ENCODE data around the gene CEBPA. TPM values are rescaled to one million over a fixed set of nuclear protein-coding genes. Genes with fewer than 3 reads are reported as not detected.

CEBPA gene
- total and polyA plus RNA-seq, 7 donors = 5.8 to 50.7 (median 9.8) TPM

DNA sequence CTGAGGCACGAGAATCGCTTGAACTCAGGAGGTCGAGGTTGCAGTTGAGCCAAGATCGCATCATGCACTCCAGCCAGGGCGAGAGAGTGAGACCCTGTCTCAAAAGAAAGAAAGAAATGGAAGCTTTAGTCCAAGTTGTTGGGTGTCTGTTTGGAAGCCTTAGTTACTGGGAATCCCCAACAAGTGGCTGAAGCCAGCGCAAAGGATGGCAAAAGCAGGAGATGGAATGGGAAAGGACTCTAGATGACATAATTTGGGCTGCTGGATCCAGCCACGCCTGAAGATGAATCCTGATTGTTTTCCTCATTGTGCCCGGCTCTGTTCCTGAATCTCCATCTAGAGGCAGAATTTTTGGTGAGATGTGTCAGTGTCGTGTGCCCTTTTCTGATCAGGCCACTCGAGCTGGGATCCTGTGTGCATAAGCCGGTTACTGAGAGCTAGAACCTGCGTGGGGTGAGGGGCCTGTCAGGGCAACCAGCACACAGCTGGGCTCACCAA, 18.1 kb downstream of the CEBPA start:
- 87 to 93% (median 93%) methylated on average over 12 of the region's 12 CpGs for WGBS, 3 donors
- Histone ChIP-seq H3K4me3 (no peak overlapping the region), H3K27ac (no peak overlapping the region), H3K9me3 (peaks cover 13% of the 10 kb centered on the region), H3K4me1 (no peaks in the 10 kb centered on the region), H3K36me3 (ENCODE audit: insufficient read depth in 1 of 2, low read depth in 1 of 2) (no peaks in the 10 kb centered on the region), H3K27me3 (ENCODE audit: insufficient read depth in 3 of 3, low read length in 2 of 3) (no peaks in the 10 kb centered on the region)
- intact Hi-C loops (cut with DNase I) = no loop called here
- TF ChIP-seq, protein P1, sequence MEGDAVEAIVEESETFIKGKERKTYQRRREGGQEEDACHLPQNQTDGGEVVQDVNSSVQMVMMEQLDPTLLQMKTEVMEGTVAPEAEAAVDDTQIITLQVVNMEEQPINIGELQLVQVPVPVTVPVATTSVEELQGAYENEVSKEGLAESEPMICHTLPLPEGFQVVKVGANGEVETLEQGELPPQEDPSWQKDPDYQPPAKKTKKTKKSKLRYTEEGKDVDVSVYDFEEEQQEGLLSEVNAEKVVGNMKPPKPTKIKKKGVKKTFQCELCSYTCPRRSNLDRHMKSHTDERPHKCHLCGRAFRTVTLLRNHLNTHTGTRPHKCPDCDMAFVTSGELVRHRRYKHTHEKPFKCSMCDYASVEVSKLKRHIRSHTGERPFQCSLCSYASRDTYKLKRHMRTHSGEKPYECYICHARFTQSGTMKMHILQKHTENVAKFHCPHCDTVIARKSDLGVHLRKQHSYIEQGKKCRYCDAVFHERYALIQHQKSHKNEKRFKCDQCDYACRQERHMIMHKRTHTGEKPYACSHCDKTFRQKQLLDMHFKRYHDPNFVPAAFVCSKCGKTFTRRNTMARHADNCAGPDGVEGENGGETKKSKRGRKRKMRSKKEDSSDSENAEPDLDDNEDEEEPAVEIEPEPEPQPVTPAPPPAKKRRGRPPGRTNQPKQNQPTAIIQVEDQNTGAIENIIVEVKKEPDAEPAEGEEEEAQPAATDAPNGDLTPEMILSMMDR (IDR thresholded peaks at IDR 0.05) = no peak
- ATAC-seq (no peak), DNase-seq (no peak)

DNA sequence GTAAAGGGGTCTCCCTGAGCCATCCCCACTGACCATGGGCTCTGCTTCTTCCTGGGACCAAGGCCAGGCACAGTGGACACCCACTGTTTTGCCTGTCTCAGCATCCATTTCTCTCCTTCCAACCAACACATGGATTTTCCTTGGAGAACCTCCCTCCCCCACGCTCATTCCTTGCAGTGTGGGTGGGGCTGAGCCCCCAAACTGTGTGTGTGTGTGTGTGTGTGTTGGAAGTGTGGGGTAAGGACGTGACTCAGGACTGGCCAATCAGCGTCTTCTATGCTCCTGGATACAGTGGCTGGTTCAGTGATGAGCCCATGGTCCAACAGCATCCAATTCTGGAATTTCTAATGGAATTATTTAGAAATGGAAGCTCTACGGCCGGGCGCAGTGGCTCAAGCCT, 18.7 kb downstream of the CEBPA start:
- ATAC-seq (no peak), DNase-seq (no peak)
- intact Hi-C loops (cut with DNase I) = no loop called here
- WGBS, 3 donors = 83 to 88% (median 84%) methylated on average over 6 of the region's 6 CpGs
- Histone ChIP-seq H3K27me3 (ENCODE audit: insufficient read depth in 3 of 3, low read length in 2 of 3) (no peaks in the 10 kb centered on the region), H3K9me3 (peaks cover 7% of the 10 kb centered on the region), H3K4me3 (no peak overlapping the region), H3K4me1 (no peaks in the 10 kb centered on the region), H3K36me3 (ENCODE audit: insufficient read depth in 1 of 2, low read depth in 1 of 2) (no peaks in the 10 kb centered on the region), H3K27ac (no peak overlapping the region)
- TF ChIP-seq, protein P1 (IDR thresholded peaks at IDR 0.05) = no peak

DNA sequence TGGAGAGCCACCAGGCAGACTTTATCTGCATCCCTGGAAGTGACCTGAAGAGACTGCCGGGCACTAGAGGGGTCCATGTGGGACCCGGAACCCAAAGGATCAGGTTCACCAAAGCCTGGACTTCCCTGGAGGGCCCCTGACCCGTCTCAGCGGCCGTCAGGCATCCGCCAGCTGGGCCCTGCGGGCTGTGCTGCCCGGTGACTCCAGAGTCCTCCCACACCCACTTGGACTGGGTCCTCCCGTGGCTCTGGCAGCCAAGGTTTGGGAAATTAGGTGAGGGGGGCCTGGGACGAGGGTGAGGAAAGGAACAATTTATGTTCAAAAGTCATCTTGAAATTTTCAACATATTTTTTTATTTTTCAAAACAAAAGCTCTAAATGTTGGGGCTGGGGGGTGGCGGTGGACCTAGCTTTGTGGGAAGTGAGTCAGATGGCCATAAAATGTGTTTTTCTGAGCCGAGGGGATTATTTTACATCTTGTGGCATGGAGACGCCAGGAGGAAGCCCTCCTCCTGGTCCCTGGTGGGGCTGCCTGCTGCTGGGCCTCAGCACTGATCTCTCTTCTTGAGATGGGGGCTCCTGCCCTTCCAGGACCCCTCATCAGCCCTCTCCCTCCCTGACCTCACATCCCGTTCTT, 20.2 kb downstream of the CEBPA start:
- DNase-seq (no peak), ATAC-seq (no peak)
- TF ChIP-seq, protein P1 (IDR thresholded peaks at IDR 0.05) = no peak
- Histone ChIP-seq H3K9me3 (no peaks in the 10 kb centered on the region), H3K36me3 (ENCODE audit: insufficient read depth in 1 of 2, low read depth in 1 of 2) (no peaks in the 10 kb centered on the region), H3K4me1 (no peaks in the 10 kb centered on the region), H3K4me3 (no peak overlapping the region), H3K27ac (no peak overlapping the region), H3K27me3 (ENCODE audit: insufficient read depth in 3 of 3, low read length in 2 of 3) (no peaks in the 10 kb centered on the region)
- intact Hi-C loops (cut with DNase I) = no loop called here
- 45 to 59% (median 48%) methylated on average over 14 of the region's 14 CpGs for WGBS, 3 donors

DNA sequence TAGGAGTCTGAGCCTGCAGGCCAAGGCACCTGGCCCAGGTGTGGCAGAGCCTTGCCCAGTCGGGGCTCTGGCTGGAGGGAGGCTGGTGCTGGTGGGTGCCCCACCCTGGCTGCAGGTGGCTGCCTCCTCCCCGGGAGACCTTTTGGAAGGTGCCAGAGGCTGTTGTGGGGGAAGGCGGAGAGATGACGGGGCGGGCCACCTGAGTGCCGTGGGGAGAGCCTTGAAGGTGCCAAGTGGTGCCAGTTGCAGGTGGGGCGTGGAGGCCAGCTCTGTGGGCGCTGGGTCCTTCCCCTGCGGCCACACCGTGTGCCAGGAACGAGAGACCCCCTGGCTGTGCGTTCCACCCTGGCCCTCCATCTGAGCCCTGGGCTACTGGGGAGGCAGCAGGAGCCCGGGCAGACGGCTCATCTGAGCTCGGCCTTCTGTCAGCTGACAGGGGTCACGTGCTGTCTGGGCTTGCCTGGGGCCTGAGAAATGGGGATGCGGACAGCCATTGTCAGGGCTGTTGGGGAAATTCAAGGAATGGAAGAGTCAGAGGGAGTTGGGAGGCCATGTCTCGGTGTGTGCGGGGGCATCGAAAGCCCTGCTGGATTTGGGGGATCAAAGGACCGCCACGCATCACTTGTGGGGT, 20.9 kb downstream of the CEBPA start:
- Histone ChIP-seq H3K36me3 (ENCODE audit: insufficient read depth in 1 of 2, low read depth in 1 of 2) (no peaks in the 10 kb centered on the region), H3K9me3 (no peaks in the 10 kb centered on the region), H3K27ac (no peak overlapping the region), H3K27me3 (ENCODE audit: insufficient read depth in 3 of 3, low read length in 2 of 3) (no peaks in the 10 kb centered on the region), H3K4me1 (no peaks in the 10 kb centered on the region), H3K4me3 (no peak overlapping the region)
- intact Hi-C loops (cut with DNase I) = no loop called here
- 87 to 92% (median 90%) methylated on average over 20 to 22 of the region's 22 CpGs for WGBS, 3 donors
- DNase-seq = peak in 1 of 2 donors; percentile 39
- no peak for ATAC-seq
- TF ChIP-seq, protein P1 (IDR thresholded peaks at IDR 0.05) = no peak

All from psoas muscle (tissue), 8 donors.